Nephron (organoid): ENCODE data around the gene BEX5.

ENCODE experiments used
- H3K27ac Mint-ChIP-seq, 3 experiments: 2 replicates each; pipeline ENCODE4 v1.8.0; 2020; ENCODE audit warnings: mixed read lengths in 3 of 3, mild to moderate bottlenecking in 2 of 3, moderate library complexity in 1 of 3
- H3K27me3 Mint-ChIP-seq: 2 replicates; pipeline ENCODE4 v1.8.0; 2021; ENCODE audit warnings: low read depth, mild to moderate bottlenecking, moderate library complexity, mixed read lengths
- H3K36me3 Mint-ChIP-seq: 2 replicates; pipeline ENCODE4 v1.8.0; 2020; ENCODE audit warnings: low read depth, mixed read lengths
- H3K4me1 Mint-ChIP-seq: 2 replicates; pipeline ENCODE4 v1.8.0; 2020; ENCODE audit warnings: mixed read lengths
- H3K4me3 Mint-ChIP-seq, 3 experiments: 2 replicates each; pipeline ENCODE4 v1.8.0; 2020; ENCODE audit warnings: mild to moderate bottlenecking in 3 of 3, mixed read lengths in 3 of 3, moderate library complexity in 2 of 3
- H3K9me3 Mint-ChIP-seq: 2 replicates; pipeline ENCODE4 v1.8.0; 2020; ENCODE audit warnings: mixed read lengths
- CTCF ChIP-seq, 3 experiments: fragments of 200-600 bp; sonication (generic); IDR thresholded peaks; one replicate each; pipeline ENCODE4 v1.5.0; 2021; ENCODE audit warnings: antibody characterized with exemption in 3 of 3; ENCODE audit not compliant: unreplicated experiment in 3 of 3

Gene BEX5

DNA sequence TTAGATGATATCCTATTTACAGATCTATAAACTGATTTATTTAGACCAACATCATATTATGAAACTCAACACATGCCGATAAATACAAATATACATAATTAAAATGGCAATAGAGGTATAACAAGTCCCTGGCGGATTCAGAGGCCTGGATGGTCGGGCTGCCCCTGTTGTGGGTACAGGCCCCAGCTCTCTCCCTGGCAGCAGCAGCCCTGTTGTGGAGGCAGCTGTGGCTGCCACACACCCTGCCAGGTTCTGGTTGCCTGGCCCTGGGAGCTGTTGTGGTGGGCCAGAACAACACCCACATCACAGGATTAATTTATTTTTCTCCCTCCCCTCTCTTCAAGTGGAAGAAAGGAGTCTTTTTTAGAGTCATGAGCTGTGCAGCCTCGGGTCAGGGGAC, 42.4 kb downstream of the BEX5 start:
- no peak overlapping the region for H3K27ac Mint-ChIP-seq
- no peaks in the 10 kb centered on the region for H3K4me1 Mint-ChIP-seq
- peaks cover 19% of the 10 kb centered on the region for H3K9me3 Mint-ChIP-seq
- H3K4me3 Mint-ChIP-seq, result no peak overlapping the region
- no peaks in the 10 kb centered on the region for H3K36me3 Mint-ChIP-seq
- H3K27me3 Mint-ChIP-seq, result no peaks in the 10 kb centered on the region
- no peak for TF ChIP-seq CTCF (IDR thresholded peaks at IDR 0.05; ENCODE audit: unreplicated experiment in 3 of 3)
